ENCODE measurements around the gene BRWD1. TPM values are rescaled to one million over a fixed set of nuclear protein-coding genes. Genes with fewer than 3 reads are reported as not detected.

Gene BRWD1
- total RNA-seq, 3 donors from 2014 or later: 65.4 to 128 (median 105) TPM

- intact Hi-C loops (cut with DNase I; ENCODE audit: low total_unique reads): no loop called here
- Histone ChIP-seq H3K9me3 (no peaks in the 10 kb centered on the region), H3K4me3 (no peak overlapping the region), H3K27ac (no peak overlapping the region), H3K4me1 (no peaks in the 10 kb centered on the region), H3K27me3 (no peaks in the 10 kb centered on the region), H3K36me3 (no peaks in the 10 kb centered on the region)
- TF ChIP-seq POLR2AphosphoS5 (IDR thresholded peaks at IDR 0.05): no peak
- no peak for TF ChIP-seq POLR2A (IDR thresholded peaks at IDR 0.05)
- no peak for TF ChIP-seq CTCF (IDR thresholded peaks at IDR 0.05)
- DNase-seq (ENCODE audit: low spot score in 2 of 2): no peak
Observed at GRCh38 chr21:39339231-39339630, 25.8 kb upstream of the BRWD1 start.

- no peaks in the 10 kb centered on the region for H3K27me3 ChIP-seq
- no peaks in the 10 kb centered on the region for H3K4me1 ChIP-seq
- no peaks in the 10 kb centered on the region for H3K36me3 ChIP-seq
- no peak for DNase-seq (ENCODE audit: low spot score in 2 of 2)
- no peaks in the 10 kb centered on the region for H3K9me3 ChIP-seq
- TF ChIP-seq CTCF (IDR thresholded peaks at IDR 0.05): no peak
- H3K27ac ChIP-seq: no peak overlapping the region
- H3K4me3 ChIP-seq: no peak overlapping the region
- intact Hi-C loops (cut with DNase I; ENCODE audit: low total_unique reads): no loop called here
Observed at GRCh38 chr21:39336457-39337008, 23.1 kb upstream of the BRWD1 start.

GRCh38 chr21:39334611-39335010, 21.2 kb upstream of the BRWD1 start:
- H3K36me3 ChIP-seq: no peaks in the 10 kb centered on the region
- H3K4me1 ChIP-seq: no peaks in the 10 kb centered on the region
- no peaks in the 10 kb centered on the region for H3K9me3 ChIP-seq
- H3K4me3 ChIP-seq: no peak overlapping the region
- TF ChIP-seq POLR2A (IDR thresholded peaks at IDR 0.05): no peak
- no peak for TF ChIP-seq POLR2AphosphoS5 (IDR thresholded peaks at IDR 0.05)
- TF ChIP-seq CTCF (IDR thresholded peaks at IDR 0.05): no peak
- no peaks in the 10 kb centered on the region for H3K27me3 ChIP-seq
- DNase-seq (ENCODE audit: low spot score in 2 of 2): no peak
- H3K27ac ChIP-seq: no peak overlapping the region
- intact Hi-C loops (cut with DNase I; ENCODE audit: low total_unique reads): no loop called here

GRCh38 chr21:39332175-39332574, 18.7 kb upstream of the BRWD1 start:
- no peaks in the 10 kb centered on the region for H3K36me3 ChIP-seq
- no peaks in the 10 kb centered on the region for H3K4me1 ChIP-seq
- intact Hi-C loops (cut with DNase I; ENCODE audit: low total_unique reads): no loop called here
- H3K27ac ChIP-seq: no peak overlapping the region
- no peaks in the 10 kb centered on the region for H3K9me3 ChIP-seq
- H3K27me3 ChIP-seq: no peaks in the 10 kb centered on the region
- no peak overlapping the region for H3K4me3 ChIP-seq
- TF ChIP-seq CTCF (IDR thresholded peaks at IDR 0.05) (no peak), POLR2A (IDR thresholded peaks at IDR 0.05) (no peak), POLR2AphosphoS5 (IDR thresholded peaks at IDR 0.05) (no peak)
- DNase-seq (ENCODE audit: low spot score in 2 of 2): no peak

- intact Hi-C loops (cut with DNase I; ENCODE audit: low total_unique reads): no loop called here
- TF ChIP-seq POLR2A (IDR thresholded peaks at IDR 0.05) (no peak), POLR2AphosphoS5 (IDR thresholded peaks at IDR 0.05) (no peak), CTCF (IDR thresholded peaks at IDR 0.05) (no peak)
- Histone ChIP-seq H3K27me3 (no peaks in the 10 kb centered on the region), H3K36me3 (no peaks in the 10 kb centered on the region), H3K9me3 (no peaks in the 10 kb centered on the region), H3K4me3 (no peak overlapping the region), H3K27ac (no peak overlapping the region), H3K4me1 (no peaks in the 10 kb centered on the region)
- no peak for DNase-seq (ENCODE audit: low spot score in 2 of 2)
Observed at GRCh38 chr21:39330001-39330400, 16.6 kb upstream of the BRWD1 start.
